Memory B cell (primary cell): Measurements from ENCODE around the gene KRT75.
"Not testable (repeated sequence)": the region's sequence is repeated elsewhere in the genome, so short reads cannot be mapped to it uniquely, and the experiment has no call there.

Source experiments
- ATAC-seq: fragments of 150-1000 bp; cut with Tn5 transposase; 2 replicates; pipeline ENCODE4 v1.10.0; 2021; ENCODE audit warnings: low read depth, mild to moderate bottlenecking, moderate library complexity
- DNase-seq, 2 donors: peaks; one replicate each; pipeline ENCODE4 v3.0.0; 2022; ENCODE audit warnings: low spot score in 2 of 2
- H3K27ac Mint-ChIP-seq: one replicate; pipeline ENCODE4 v1.8.0; 2022; ENCODE audit warnings: mild to moderate bottlenecking, moderate library complexity, mixed read lengths
- H3K27me3 Mint-ChIP-seq: one replicate; pipeline ENCODE4 v1.8.0; 2022; ENCODE audit warnings: mixed read lengths
- H3K36me3 Mint-ChIP-seq: one replicate; pipeline ENCODE4 v1.8.0; 2022; ENCODE audit warnings: mild to moderate bottlenecking, mixed read lengths
- H3K4me1 Mint-ChIP-seq: one replicate; pipeline ENCODE4 v1.8.0; 2022; ENCODE audit warnings: mixed read lengths
- H3K4me3 Mint-ChIP-seq: one replicate; pipeline ENCODE4 v1.8.0; 2022; ENCODE audit warnings: mild to moderate bottlenecking, moderate library complexity, mixed read lengths
- H3K9me3 Mint-ChIP-seq: one replicate; pipeline ENCODE4 v1.8.0; 2022; ENCODE audit warnings: mixed read lengths

Gene KRT75

DNA sequence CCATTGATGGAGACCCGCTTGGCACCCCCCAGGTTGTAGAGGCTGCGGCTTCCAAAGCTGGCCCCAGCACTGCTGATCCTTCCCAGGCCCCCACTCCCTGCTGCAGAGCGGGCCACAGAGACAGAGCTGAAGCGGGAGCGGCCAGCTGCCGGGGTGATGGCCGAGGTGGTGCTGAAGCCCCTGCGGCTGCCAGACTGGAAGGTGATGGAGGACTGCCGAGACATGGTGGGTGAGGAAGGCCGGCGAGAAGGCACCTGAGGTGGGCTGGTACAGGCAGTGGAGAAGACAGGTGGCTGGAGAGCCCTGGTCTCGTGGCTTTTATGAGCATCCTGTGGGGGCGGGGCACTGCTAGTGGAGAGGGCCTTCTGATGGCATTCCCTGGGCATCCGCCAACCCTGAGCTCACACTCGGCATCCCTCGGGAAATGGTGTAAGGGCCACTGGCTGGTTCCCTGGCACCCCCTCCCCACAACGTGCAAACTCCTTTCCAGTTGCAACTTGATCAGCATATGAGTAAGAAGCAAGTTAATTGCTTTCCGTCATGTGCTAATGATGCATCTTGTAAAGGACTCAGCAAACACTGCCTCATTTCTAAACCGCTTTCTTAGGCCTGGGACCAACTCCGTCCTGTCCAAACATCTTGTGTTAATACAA, at the start of gene KRT75:
KRT75 (minus strand) TSS at position 291 of the 653 bp plus-strand sequence; CDS start at position 224, 67 bp downstream.
- Mint-ChIP-seq H3K4me3 (no peak within 1 kb of the TSS), H3K36me3 (no peaks in the 10 kb centered on the region), H3K9me3 (no peaks in the 10 kb centered on the region), H3K4me1 (no peaks in the 10 kb centered on the region), H3K27me3 (peaks cover 7% of the 10 kb centered on the region), H3K27ac (no peak within 1 kb of the TSS)
- DNase-seq (no peak), ATAC-seq (no peak)

DNA sequence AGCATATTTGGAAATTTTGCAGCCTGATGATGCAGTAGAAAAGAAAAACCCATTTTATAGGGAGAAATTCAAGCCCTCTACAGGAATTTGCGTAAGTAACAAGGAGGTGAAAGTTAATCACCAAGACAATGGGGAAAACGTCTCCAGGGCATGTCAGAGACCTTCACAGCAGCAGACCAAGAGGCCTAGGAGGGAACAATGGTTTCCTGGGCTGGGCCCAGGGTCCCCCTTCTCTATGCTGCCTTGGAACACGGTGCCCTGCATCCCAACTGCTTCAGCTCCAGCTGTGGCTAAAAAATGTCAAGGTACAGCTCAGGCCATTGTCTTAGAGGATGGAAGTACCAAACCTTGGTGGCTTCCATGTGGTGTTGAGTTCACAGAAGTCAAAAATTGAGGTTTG, 45.9 kb upstream of the KRT75 start:
- Mint-ChIP-seq H3K4me3 (no peak overlapping the region), H3K27me3 (peaks cover 8% of the 10 kb centered on the region), H3K9me3 (peaks cover 13% of the 10 kb centered on the region), H3K4me1 (no peaks in the 10 kb centered on the region), H3K27ac (no peak overlapping the region), H3K36me3 (no peaks in the 10 kb centered on the region)
- DNase-seq (no peak), ATAC-seq (no peak)

DNA sequence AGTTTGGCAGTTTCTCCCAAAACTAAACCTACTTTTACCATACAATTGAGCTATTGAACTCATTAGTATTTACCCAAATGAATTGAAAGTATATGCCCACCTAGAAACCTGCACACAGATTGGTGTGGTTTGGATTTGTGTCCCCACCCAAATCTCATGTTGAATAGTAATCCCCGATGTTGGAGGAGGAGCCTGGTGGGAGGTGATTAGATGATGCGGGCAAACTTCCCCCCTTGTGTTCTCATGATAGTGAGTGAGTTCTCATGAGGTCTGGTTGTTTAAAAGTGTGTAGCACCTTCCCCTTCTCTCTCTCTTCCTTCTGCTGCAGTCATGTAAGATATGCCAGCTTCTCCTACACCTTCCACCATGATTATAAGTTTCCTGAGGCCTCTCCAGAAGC, 43.5 kb upstream of the KRT75 start:
- ATAC-seq (no peak), DNase-seq (no peak)
- Mint-ChIP-seq H3K27me3 (peaks cover 4% of the 10 kb centered on the region), H3K9me3 (peaks cover 10% of the 10 kb centered on the region), H3K27ac (no peak overlapping the region), H3K4me1 (no peaks in the 10 kb centered on the region), H3K36me3 (no peaks in the 10 kb centered on the region), H3K4me3 (no peak overlapping the region)

DNA sequence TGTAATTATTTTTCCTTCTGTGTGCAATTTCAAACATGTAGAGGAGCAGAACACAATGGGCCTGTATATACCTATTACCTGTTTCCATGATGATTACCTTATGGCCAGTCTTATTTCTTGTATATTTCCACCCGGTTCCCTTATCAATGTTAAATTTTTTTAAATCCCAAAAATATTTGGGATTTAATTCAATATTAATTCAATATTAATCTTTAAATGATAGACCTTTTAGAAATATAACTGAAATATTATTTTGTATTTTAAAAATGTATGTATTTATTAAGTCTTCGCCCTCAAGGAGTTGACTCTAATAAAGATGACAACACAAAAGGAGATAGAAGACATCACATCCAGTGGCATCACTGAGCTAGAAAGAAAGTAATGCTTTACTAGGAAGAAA, 40.0 kb upstream of the KRT75 start:
- ATAC-seq (no peak), DNase-seq (no peak)
- peaks cover 6% of the 10 kb centered on the region for H3K27me3 Mint-ChIP-seq
- no peaks in the 10 kb centered on the region for H3K4me1 Mint-ChIP-seq
- no peak overlapping the region for H3K4me3 Mint-ChIP-seq
- H3K27ac Mint-ChIP-seq: no peak overlapping the region
- peaks cover 6% of the 10 kb centered on the region for H3K9me3 Mint-ChIP-seq
- H3K36me3 Mint-ChIP-seq: no peaks in the 10 kb centered on the region

DNA sequence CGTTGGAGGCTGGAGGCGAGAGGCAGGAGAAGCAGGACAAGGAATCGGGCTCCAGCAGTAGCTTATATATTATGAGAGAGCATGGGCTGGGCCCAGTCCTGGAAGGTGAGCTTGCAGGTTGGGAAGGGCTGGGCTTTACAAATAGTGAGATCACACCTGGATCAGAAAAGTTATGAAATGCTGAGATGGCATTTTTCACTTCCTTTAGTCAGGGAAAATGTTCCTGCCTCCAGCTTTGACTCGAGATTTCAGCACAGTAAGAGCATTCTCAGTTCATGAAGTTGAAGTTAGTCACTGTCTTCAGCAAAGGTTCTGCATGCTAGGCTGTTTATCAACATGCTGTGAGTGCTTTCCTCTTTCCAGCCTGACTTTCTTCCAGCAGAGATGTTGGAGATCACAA, 39.6 kb upstream of the KRT75 start, which contains the start of gene KRT6C:
KRT6C (minus strand) TSS at position 38 of the 400 bp plus-strand sequence. CDS start 68 bp downstream, outside the sequence.
- DNase-seq: no peak
- ATAC-seq: no peak
- Mint-ChIP-seq H3K36me3 (no peaks in the 10 kb centered on the region), H3K27me3 (peaks cover 6% of the 10 kb centered on the region), H3K4me1 (no peaks in the 10 kb centered on the region), H3K4me3 (no peak within 1 kb of the TSS), H3K27ac (no peak within 1 kb of the TSS), H3K9me3 (peaks cover 6% of the 10 kb centered on the region)

DNA sequence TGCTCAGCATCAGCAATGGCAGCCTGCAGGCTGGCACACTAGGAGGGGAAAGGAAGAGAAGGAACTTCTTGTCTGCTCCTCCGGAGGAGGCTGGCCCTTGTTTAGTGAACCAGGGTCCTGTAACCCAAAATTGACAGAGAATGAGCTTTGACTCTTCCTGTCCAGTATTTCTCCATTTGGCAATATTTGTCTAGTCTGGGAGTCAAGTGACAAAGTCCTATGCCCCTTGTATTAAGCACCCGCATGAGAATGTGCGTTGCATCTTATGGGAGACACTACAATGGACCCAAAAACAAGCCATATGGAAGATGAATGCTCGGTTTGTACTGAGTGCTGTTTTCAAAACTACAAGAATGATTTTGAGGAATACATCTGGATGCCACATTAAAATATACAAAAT, 35.7 kb upstream of the KRT75 start:
- Mint-ChIP-seq H3K4me3 (no peak overlapping the region), H3K36me3 (no peaks in the 10 kb centered on the region), H3K4me1 (no peaks in the 10 kb centered on the region), H3K27ac (no peak overlapping the region), H3K27me3 (peaks cover 6% of the 10 kb centered on the region), H3K9me3 (no peaks in the 10 kb centered on the region)
- DNase-seq (no peak), ATAC-seq (no peak)

DNA sequence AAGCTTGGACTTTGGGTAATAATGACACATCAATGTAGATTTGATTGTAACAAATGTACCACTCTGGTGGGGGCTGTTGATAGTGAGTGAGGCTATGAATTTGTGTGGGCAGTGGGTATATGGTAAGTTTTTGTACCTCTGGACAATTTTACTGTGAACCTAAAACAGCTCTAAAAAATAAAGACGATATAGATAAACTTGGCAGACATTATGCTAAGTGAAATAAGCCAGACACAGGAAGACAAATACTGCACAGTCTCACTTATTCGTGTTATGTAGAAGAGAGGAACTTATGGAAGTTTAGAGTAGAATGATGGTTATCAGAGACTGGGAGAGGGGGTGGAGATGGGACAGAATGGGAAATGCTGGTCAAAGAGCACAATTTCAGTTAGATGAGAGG, 30.7 kb upstream of the KRT75 start:
- Mint-ChIP-seq H3K27me3 (peaks cover 9% of the 10 kb centered on the region), H3K27ac (no peak overlapping the region), H3K36me3 (no peaks in the 10 kb centered on the region), H3K4me3 (no peak overlapping the region), H3K4me1 (no peaks in the 10 kb centered on the region), H3K9me3 (no peaks in the 10 kb centered on the region)
- ATAC-seq: no peak
- DNase-seq: no peak

DNA sequence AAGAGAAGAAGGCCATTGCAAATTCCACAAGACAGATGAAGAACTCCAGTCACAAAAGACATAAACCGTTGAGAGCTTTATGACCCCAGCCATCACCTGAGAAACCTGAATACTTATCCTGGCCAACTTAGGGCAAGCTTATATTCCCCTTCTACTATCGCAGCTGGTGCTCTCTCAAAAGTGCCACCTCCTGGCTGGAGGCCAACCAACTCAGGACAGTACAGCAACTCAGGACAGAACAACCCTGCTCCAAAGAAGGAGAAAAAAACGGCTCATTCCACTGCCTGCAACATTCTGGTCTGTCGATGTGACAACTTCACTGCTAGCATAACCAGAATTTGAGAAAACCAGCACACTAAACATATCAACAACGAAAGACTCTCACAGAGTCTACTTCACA, 27.5 kb upstream of the KRT75 start:
- Mint-ChIP-seq H3K9me3 (no peaks in the 10 kb centered on the region), H3K4me1 (no peaks in the 10 kb centered on the region), H3K36me3 (no peaks in the 10 kb centered on the region), H3K27me3 (peaks cover 12% of the 10 kb centered on the region), H3K27ac (no peak overlapping the region), H3K4me3 (no peak overlapping the region)
- no peak for ATAC-seq
- no peak for DNase-seq

DNA sequence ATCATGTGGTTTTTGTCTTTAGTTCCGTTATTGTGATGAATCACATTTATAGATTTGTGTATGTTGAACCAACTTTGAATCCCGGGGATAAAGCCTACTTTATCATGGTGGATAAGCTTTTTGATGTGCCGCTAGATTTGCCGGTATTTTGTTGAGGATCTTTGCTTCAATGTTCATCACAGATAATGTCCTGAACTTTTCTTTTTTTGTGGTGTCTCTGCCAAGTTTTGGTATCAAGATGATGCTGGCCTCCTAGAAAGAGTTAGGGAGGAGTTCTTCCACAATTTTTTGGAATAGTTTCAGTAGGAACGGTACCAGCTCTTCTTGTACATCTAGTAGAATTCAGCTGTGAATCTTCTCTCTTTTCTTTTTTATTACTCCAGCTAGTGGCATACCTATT, 24.7 kb upstream of the KRT75 start:
- Mint-ChIP-seq H3K4me3 (no peak overlapping the region), H3K4me1 (no peaks in the 10 kb centered on the region), H3K9me3 (no peaks in the 10 kb centered on the region), H3K27ac (no peak overlapping the region), H3K27me3 (peaks cover 15% of the 10 kb centered on the region), H3K36me3 (no peaks in the 10 kb centered on the region)
- ATAC-seq (no peak), DNase-seq (no peak)

DNA sequence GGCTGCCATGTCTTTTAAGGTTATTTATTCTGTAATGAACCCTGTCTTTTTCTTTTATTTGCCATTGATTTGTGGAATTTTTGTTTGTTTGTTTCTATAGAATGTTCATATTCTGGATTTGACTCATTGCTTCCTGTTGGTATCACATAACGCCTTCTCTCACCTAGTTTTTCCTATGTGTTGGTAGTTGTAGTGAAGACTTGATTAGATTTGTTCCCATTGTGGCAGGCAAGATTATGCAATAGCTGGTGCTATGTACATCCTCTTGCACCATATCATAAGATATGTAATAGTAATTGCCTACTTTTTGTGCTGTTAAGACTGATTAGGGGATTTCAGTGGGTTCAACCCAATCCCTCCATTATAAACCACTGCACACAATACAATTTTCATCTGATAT, 21.6 kb upstream of the KRT75 start:
- no peak overlapping the region for H3K4me3 Mint-ChIP-seq
- no peak for DNase-seq
- ATAC-seq: no peak
- H3K27me3 Mint-ChIP-seq: peaks cover 13% of the 10 kb centered on the region
- H3K27ac Mint-ChIP-seq: no peak overlapping the region
- H3K9me3 Mint-ChIP-seq: no peaks in the 10 kb centered on the region
- H3K36me3 Mint-ChIP-seq: no peaks in the 10 kb centered on the region
- H3K4me1 Mint-ChIP-seq: no peaks in the 10 kb centered on the region

DNA sequence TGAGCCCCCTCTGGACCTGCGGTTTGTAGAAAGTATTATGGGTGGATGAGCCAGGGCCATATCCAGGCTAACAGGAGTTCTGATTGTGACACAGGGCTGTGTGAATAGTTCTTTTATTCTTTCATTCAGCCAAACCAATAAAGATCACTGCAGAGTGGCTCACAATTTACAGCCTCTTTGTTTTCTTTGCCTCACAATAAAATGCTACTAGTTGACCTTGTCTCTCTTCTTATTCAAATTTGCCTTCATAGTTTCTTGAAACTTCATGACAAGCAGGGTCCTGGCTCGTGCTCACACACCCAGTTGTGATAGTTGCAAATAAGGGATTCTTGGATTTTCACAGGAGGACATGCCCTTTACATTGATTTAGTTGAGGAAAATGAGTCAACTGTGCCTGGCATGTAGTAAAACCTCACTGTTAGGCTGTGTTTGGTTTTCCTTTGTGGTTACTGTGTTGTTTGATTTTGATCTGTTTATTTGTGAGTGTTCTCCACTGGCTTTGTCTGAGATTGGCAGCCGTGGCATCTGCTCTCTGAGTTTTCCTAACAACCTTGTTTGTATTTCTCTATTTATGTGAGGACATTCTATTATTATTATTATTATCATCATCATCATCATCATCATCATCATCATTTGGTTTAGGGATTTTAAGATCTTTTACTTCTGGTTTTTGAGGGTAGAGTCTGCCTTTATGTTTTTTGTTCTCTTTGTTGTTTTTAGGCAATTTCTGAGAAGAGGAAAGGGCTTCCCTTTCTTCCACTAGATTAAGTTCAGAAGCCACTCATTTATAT, 20.4 kb upstream of the KRT75 start:
- H3K4me1 Mint-ChIP-seq: no peaks in the 10 kb centered on the region
- no peaks in the 10 kb centered on the region for H3K9me3 Mint-ChIP-seq
- no peak overlapping the region for H3K4me3 Mint-ChIP-seq
- H3K27ac Mint-ChIP-seq: no peak overlapping the region
- ATAC-seq (no peak), DNase-seq (no peak)
- no peaks in the 10 kb centered on the region for H3K36me3 Mint-ChIP-seq
- peaks cover 12% of the 10 kb centered on the region for H3K27me3 Mint-ChIP-seq

DNA sequence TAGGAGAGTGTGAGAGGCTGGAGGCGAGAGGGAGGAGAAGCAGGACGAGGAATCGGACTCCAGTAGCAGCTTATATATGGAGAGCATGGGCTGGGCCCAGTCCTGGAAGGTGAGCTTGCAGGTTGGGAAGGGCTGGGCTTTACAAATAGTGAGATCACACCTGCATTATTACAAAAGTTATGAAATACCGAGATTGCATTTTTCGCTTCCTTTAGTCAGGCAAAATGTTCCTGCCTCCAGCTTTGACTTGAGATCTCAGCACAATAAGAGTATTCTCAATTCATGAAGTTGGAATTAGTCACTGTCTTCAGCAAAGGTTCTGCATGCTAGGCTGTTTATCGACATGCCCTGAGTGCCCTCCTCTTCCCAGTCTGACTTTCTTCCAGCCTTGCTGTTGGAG, 17.9 kb upstream of the KRT75 start, which contains the start of gene KRT6B:
KRT6B (minus strand) TSS at position 46 of the 400 bp plus-strand sequence. CDS start 68 bp downstream, outside the sequence.
- H3K36me3 Mint-ChIP-seq: no peaks in the 10 kb centered on the region
- no peak within 1 kb of the TSS for H3K27ac Mint-ChIP-seq
- peaks cover 9% of the 10 kb centered on the region for H3K27me3 Mint-ChIP-seq
- no peak within 1 kb of the TSS for H3K4me3 Mint-ChIP-seq
- H3K4me1 Mint-ChIP-seq: peaks cover 6% of the 10 kb centered on the region
- H3K9me3 Mint-ChIP-seq: no peaks in the 10 kb centered on the region
- no peak for DNase-seq
- ATAC-seq: no peak

DNA sequence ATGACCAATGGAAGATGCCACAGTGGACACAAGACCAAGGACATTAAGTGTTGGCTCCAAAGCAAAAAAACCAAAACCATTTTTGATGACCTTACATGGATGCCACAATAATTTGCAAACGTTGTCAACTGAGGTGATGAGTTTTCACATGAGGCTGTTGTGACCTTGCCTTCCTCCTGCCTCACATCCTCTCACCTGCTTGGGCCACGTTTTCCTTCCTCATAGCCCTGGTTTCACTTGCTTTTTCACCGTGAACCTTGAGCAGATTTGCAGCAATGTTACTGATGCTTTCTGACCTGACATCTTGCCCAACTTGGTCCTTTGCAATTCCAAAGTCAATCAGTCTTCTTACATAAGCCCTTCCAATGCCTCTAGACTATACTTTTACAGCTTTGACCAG, 14.1 kb upstream of the KRT75 start:
- no peak for DNase-seq
- Mint-ChIP-seq H3K27me3 (peaks cover 13% of the 10 kb centered on the region), H3K27ac (no peak overlapping the region), H3K4me1 (peaks cover 6% of the 10 kb centered on the region), H3K36me3 (no peaks in the 10 kb centered on the region), H3K9me3 (no peaks in the 10 kb centered on the region), H3K4me3 (no peak overlapping the region)
- no peak for ATAC-seq

DNA sequence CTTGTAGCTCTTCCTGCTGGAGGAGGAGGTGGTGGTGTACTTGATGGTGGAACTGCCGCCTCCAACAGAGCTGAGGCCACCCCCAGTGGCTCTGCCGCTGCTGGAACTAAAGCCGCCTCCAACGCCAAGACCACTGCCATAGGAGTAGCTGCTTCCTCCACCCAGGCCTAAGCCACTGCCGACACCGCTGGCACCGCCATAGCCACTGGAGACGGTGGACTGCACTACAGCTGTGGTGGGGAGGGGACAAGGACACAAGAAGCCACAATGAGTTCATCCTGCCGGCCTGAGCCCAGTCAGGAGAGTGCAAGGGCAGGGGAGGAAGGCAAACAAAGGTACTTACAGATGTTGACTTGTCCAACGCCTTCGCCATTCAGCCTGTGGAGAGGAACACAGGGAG, 13.0 kb upstream of the KRT75 start:
- H3K4me3 Mint-ChIP-seq, H3K4me1 Mint-ChIP-seq, ATAC-seq, DNase-seq, H3K9me3 Mint-ChIP-seq, H3K27ac Mint-ChIP-seq, H3K36me3 Mint-ChIP-seq: not testable (repeated sequence)
- H3K27me3 Mint-ChIP-seq: peaks cover 17% of the 10 kb centered on the region
